DOHH2 (cell line): ENCODE results near the gene DHH.

Experiments
- H3F3A ChIP-seq: fragments of 200-600 bp; sonication (generic), shearing (Covaris generic); 2 replicates; pipeline ENCODE4 v1.6.0; 2016; ENCODE audit warnings: antibody characterized with exemption, mild to moderate bottlenecking; ENCODE audit not compliant: control insufficient read depth, insufficient read depth
- H3K27ac ChIP-seq: fragments of 200-600 bp; sonication (generic); 2 replicates; pipeline ENCODE4 v1.5.1; 2014; ENCODE audit warnings: low read depth, mild to moderate bottlenecking, low read length, moderate library complexity
- H3K27me3 ChIP-seq: fragments of 200-600 bp; sonication (generic); 2 replicates; pipeline ENCODE4 v1.6.1; 2014; ENCODE audit warnings: mild to moderate bottlenecking, low read length, mixed read lengths; ENCODE audit not compliant: control insufficient read depth
- H3K36me3 ChIP-seq: fragments of 200-600 bp; sonication (generic); 2 replicates; pipeline ENCODE4 v1.6.1; 2014; ENCODE audit warnings: mild to moderate bottlenecking, low read length, moderate library complexity, mixed read lengths; ENCODE audit not compliant: control insufficient read depth
- H3K4me1 ChIP-seq: fragments of 200-600 bp; sonication (generic); 2 replicates; pipeline ENCODE4 v1.6.1; 2014; ENCODE audit warnings: mild to moderate bottlenecking, low read length, mixed read lengths; ENCODE audit not compliant: control insufficient read depth
- H3K4me2 ChIP-seq: fragments of 200-600 bp; sonication (generic); 2 replicates; pipeline ENCODE4 v1.6.0; 2014; ENCODE audit warnings: mild to moderate bottlenecking, low read length, moderate library complexity
- H3K4me3 ChIP-seq: fragments of 200-600 bp; sonication (generic); 2 replicates; pipeline ENCODE4 v1.5.1; 2014; ENCODE audit warnings: mild to moderate bottlenecking, low read length, mixed read lengths
- H3K79me2 ChIP-seq: fragments of 200-600 bp; sonication (generic); 2 replicates; pipeline ENCODE4 v1.6.1; 2014; ENCODE audit warnings: mild to moderate bottlenecking, low read length, mixed read lengths; ENCODE audit not compliant: control insufficient read depth
- H3K9me2 ChIP-seq: fragments of 200-600 bp; sonication (generic); replicated peaks from 2 replicates; pipeline ENCODE4 v1.6.1; 2014; ENCODE audit warnings: mild to moderate bottlenecking, low read length, mixed read lengths; ENCODE audit not compliant: control insufficient read depth
- H3K9me3 ChIP-seq: fragments of 200-600 bp; sonication (generic); 2 replicates; pipeline ENCODE4 v1.6.1; 2014; ENCODE audit warnings: antibody characterized with exemption, low read length, mixed read lengths; ENCODE audit not compliant: control insufficient read depth, insufficient read depth
- H4K20me1 ChIP-seq: fragments of 200-600 bp; sonication (generic); 2 replicates; pipeline ENCODE4 v1.6.0; 2014; ENCODE audit warnings: low read depth, mild to moderate bottlenecking, antibody characterized with exemption, low read length, moderate library complexity; ENCODE audit not compliant: control insufficient read depth, insufficient read depth
- EZH2phosphoT487 ChIP-seq: fragments of 200-600 bp; sonication (generic); IDR thresholded peaks from 2 replicates; pipeline ENCODE4 v1.6.1; 2017; ENCODE audit warnings: borderline replicate concordance, mild to moderate bottlenecking, antibody characterized with exemption, low read length, moderate library complexity, mixed read lengths
- TF ChIP-seq, protein P1 (sequence below): fragments of 200-600 bp; sonication (generic); IDR thresholded peaks from one replicate; pipeline ENCODE4 v1.5.1; 2014; ENCODE audit warnings: antibody characterized with exemption, mild to moderate bottlenecking, low read depth, low read length; ENCODE audit not compliant: poor library complexity, severe bottlenecking

Gene DHH

DNA sequence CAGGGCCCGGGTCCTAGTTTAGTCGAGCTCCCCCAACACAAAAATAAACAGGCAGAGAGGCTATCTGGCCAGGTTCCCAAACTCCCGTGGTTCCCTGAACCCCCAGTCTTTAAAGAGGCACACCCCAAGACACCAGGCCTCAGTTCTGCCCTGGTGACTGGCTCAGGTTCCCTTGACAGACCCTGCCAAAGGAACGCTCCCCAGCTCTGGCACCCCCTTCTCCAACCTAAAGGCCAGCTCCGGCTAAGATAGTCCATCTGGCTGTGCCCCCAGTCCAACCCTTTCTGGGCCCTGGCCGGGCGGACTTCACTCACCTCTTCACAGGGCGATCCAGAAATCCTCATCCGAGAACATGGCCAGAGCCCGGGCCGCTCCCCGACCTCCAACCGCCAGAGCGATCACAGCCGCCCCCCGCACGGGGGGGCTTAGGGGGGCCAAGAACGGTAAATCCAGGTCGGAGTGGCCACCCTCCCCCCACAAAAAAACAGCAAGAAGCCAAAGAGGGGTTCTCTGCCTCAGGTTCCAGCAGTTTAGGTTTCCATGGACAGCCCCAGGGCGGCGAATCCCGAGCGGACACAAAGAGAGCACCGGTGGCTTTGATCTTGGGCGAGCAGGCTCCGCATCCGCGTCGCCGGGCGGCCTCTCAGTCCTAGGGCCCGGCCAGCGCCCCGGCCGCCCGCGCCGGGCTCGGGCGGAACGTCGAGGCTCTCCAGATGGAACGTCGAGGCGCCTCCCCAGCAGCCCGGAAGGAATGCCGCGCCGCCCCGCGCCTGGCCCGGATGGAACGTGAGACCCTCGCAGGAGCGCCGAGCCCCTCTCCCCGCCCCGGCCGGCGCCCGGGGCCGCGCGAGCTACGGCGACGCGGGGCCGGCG, 35.1 kb downstream of the DHH start:
- Histone ChIP-seq H3K4me1 (peaks cover 43% of the 10 kb centered on the region), H3K27me3 (no peaks in the 10 kb centered on the region), H3K27ac (peak overlapping the region; percentile 76), H3K4me3 (peak overlapping the region; percentile 92), H3K36me3 (peaks cover 36% of the 10 kb centered on the region), H4K20me1 (peaks cover 28% of the 10 kb centered on the region), H3F3A (peaks cover 6% of the 10 kb centered on the region; the same call in 1 of the 2 replicates), H3K4me2 (peak overlapping the region; percentile 82), H3K79me2 (peaks cover 74% of the 10 kb centered on the region), H3K9me2 (no peaks in the 10 kb centered on the region), H3K9me3 (no peaks in the 10 kb centered on the region)
- no peak for TF ChIP-seq EZH2phosphoT487
- TF ChIP-seq, protein P1, sequence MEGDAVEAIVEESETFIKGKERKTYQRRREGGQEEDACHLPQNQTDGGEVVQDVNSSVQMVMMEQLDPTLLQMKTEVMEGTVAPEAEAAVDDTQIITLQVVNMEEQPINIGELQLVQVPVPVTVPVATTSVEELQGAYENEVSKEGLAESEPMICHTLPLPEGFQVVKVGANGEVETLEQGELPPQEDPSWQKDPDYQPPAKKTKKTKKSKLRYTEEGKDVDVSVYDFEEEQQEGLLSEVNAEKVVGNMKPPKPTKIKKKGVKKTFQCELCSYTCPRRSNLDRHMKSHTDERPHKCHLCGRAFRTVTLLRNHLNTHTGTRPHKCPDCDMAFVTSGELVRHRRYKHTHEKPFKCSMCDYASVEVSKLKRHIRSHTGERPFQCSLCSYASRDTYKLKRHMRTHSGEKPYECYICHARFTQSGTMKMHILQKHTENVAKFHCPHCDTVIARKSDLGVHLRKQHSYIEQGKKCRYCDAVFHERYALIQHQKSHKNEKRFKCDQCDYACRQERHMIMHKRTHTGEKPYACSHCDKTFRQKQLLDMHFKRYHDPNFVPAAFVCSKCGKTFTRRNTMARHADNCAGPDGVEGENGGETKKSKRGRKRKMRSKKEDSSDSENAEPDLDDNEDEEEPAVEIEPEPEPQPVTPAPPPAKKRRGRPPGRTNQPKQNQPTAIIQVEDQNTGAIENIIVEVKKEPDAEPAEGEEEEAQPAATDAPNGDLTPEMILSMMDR, result no peak

DNA sequence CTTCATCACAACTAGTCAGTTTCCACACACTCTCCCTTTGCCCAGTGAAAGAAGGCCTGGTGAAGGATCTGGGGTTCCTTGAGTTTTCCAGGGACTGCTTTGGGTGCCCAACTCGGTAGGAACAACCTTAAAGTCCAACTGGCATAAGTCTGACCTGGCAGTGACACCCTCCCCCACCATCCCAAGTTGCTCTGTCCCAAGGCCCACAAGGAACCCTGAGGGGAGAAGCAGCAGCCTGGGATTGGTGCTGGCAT, 35.6 kb downstream of the DHH start:
- Histone ChIP-seq H3K4me1 (peaks cover 40% of the 10 kb centered on the region), H3F3A (peaks cover 6% of the 10 kb centered on the region; the same call in 1 of the 2 replicates), H3K4me3 (peak overlapping the region; percentile 92), H3K4me2 (peak overlapping the region; percentile 82), H4K20me1 (peaks cover 34% of the 10 kb centered on the region), H3K27ac (0 out of 2 replicates have a peak overlapping the region, but pooled peaks have one; percentile 76), H3K9me3 (no peaks in the 10 kb centered on the region), H3K27me3 (no peaks in the 10 kb centered on the region), H3K79me2 (peaks cover 80% of the 10 kb centered on the region), H3K36me3 (peaks cover 42% of the 10 kb centered on the region), H3K9me2 (no peaks in the 10 kb centered on the region)
- TF ChIP-seq EZH2phosphoT487, result no peak
- TF ChIP-seq, protein P1, result no peak

DNA sequence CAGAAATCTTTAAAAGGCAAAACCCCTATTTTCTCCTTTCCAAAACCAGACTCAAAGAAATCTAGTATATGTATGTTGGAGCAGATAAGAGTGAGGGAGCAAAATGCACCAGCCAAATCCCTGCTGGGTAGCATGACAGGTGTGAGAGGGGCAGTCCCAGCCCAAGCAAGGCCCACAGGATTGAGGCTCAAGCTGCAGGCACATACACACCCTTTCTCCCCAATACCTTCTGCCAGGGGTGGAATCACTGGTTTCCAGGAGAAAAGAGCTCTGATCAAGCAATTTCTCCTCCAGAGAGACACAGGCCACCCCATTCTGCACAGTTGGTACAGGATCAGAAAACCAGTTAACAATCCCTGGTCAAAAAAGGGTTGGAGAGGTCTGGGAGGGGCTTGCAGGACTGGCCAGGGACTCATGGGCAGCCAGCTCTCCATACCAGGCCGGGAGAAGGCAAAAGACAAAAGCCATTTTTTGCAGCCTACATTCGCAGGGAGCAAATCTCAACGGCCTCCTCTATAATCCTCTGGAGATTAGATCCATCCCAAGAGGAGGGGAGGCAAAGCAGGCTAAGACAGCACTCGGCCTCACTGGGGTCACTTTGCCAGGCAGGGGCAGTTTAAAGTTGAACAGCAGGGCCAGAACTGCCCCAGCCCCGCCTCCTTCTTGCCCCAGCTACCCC, 36.1 kb downstream of the DHH start:
- Histone ChIP-seq H4K20me1 (peaks cover 37% of the 10 kb centered on the region), H3K4me1 (peaks cover 37% of the 10 kb centered on the region), H3K9me2 (no peaks in the 10 kb centered on the region), H3K4me3 (peak overlapping the region; percentile 92), H3K36me3 (peaks cover 47% of the 10 kb centered on the region), H3K27me3 (no peaks in the 10 kb centered on the region), H3K79me2 (peaks cover 84% of the 10 kb centered on the region), H3K9me3 (no peaks in the 10 kb centered on the region), H3F3A (peaks cover 6% of the 10 kb centered on the region; the same call in 1 of the 2 replicates), H3K4me2 (peak overlapping the region; percentile 82), H3K27ac (0 out of 2 replicates have a peak overlapping the region, but pooled peaks have one; percentile 76)
- TF ChIP-seq, protein P1, result no peak
- no peak for TF ChIP-seq EZH2phosphoT487
